ENCODE results near the gene WDFY2. TPM values are rescaled to one million over a fixed set of nuclear protein-coding genes. Genes with fewer than 3 reads are reported as not detected.

WDFY2 gene
- total RNA-seq, 2 experiments from 2014 or later, result 11.3 TPM

- Mint-ChIP-seq H3K4me3 (no peak overlapping the region), H3K4me1 (ENCODE audit: low read depth) (peaks cover 29% of the 10 kb centered on the region), H3K9me3 (ENCODE audit: insufficient read depth) (no peaks in the 10 kb centered on the region), H3K36me3 (ENCODE audit: low read depth) (no peaks in the 10 kb centered on the region), H3K27me3 (ENCODE audit: low read depth) (no peaks in the 10 kb centered on the region), H3K27ac (no peak overlapping the region)
- POLR2A ChIA-PET, result no interaction called here
- no peak for ATAC-seq
- DNase-seq, result no peak
- CTCF ChIA-PET, result interaction anchor here (0.7 to 1.0 kb wide), 3 partner anchors 49 to 190 kb away, joined by 3 to 4 read pairs (median 3); no protein-coding TSS in a partner anchor
These were observed 41.5 kb downstream of the WDFY2 start for GRCh38 chr13:51625555-51626345.

DNA sequence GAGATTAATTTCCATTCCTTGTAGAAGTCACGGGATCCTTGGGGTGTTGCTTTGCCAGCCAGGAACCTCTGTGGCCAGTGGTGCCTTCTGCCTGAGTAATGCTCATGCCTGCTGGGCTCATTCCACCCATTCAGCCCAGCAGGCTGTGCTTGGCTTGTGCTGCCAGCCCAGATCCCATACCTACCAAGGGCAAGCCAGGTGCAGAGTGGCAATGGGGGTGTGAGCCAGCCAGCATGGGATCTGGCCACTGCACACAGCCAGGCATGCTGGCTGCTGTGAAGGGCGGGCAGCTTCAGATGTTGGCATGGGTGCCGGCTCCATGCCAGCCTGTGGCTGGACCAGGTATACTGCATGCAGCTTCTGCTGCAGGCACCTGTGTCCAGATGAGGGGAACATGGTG, 42.5 kb downstream of the WDFY2 start:
- Mint-ChIP-seq H3K27ac (no peak overlapping the region), H3K27me3 (ENCODE audit: low read depth) (no peaks in the 10 kb centered on the region), H3K36me3 (ENCODE audit: low read depth) (no peaks in the 10 kb centered on the region), H3K4me1 (ENCODE audit: low read depth) (peaks cover 29% of the 10 kb centered on the region), H3K4me3 (no peak overlapping the region), H3K9me3 (ENCODE audit: insufficient read depth) (no peaks in the 10 kb centered on the region)
- POLR2A ChIA-PET, result interaction anchor here (1.1 kb wide), 1 partner anchor 174 kb away, joined by 4 read pairs; no protein-coding TSS in a partner anchor
- DNase-seq (no peak), ATAC-seq (no peak)
- CTCF ChIA-PET, result interaction anchor here (0.6 to 1.0 kb wide), 2 partner anchors 31 to 172 kb away, joined by 3 to 4 read pairs; no protein-coding TSS in a partner anchor

DNA sequence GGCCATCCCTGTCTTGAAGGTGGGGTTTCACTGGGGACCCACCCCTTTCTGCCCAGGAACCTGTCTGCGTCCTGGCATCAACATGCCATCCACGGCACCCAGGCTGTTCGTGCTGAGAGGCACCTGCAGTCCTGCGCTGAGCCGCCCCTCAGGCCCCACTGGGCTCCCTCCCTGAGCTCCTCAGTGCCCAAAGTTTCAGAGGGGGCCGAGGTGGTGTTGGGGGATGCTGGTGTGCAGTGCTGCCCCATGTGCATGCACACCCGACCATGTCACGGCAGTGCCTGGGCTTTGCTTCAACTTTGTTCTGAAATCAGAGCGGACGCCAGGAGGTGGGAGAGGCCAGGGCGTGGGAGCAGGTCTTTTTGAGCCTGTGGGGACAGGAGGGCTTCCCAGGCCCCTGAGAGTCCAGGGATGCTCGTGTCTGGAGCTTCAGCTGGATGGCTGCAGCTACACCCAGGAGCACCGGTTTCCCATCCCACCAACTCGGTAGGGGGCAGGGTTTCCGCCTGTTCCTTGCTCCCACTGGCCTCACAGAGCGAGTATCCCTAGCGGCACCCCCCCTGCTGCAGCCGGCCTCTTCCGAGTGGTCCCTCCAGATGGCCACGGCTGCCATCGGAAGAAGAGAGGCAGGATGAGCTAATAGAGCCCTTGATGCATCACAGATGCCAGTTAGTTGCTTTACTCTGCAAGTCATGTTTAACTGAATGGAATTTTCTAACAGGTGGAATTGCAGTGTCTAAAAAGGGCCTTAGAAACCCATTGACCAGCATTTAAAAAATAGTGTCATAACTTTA, 44.0 kb downstream of the WDFY2 start:
- Mint-ChIP-seq H3K27me3 (ENCODE audit: low read depth) (no peaks in the 10 kb centered on the region), H3K9me3 (ENCODE audit: insufficient read depth) (no peaks in the 10 kb centered on the region), H3K27ac (no peak overlapping the region), H3K4me3 (no peak overlapping the region), H3K4me1 (ENCODE audit: low read depth) (peaks cover 27% of the 10 kb centered on the region), H3K36me3 (ENCODE audit: low read depth) (no peaks in the 10 kb centered on the region)
- no peak for ATAC-seq
- POLR2A ChIA-PET, result interaction anchor here (0.8 to 1.5 kb wide), 2 partner anchors 53 to 175 kb away, joined by 3 read pairs; partner anchors contain the start of gene INTS6
- CTCF ChIA-PET, result interaction anchor here (0.9 to 1.6 kb wide), 2 partner anchors 12 to 151 kb away, joined by 3 to 4 read pairs; no protein-coding TSS in a partner anchor
- no peak for DNase-seq

DNA sequence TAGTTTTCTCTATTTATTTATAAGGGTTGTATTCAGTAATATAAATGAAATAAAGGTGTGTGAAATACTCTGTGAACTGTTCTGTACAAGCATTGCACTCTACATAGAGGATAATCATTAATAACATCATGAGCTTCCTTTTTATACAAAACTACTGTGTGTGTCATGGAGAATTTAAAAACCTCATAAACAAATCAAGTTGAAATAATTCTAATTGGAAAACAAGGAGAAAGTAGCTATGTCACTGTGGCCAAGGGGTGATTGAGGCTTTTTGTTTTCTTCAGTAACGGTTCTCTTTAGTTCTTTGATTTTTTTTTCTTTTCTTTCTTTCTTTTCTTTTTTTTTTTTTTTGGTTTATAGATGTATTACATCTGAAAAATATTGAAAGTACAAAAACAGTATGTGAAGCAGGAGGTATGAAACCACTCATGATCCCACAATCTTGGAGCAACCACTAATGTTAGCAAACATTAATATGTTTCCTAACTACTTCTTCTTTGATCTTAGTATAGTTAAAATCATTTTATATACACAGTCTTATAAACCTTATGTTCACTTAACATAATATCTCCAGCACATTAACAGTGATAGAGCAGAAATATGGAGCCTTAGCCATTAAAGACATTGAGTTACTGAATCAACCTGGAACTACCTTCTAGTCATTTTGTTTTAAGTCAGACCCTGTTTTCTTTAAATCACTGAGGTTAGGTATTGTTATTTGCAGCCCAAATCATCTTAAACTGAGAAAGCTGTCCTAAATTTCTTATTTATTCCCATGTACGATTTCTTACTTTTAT, 45.4 kb downstream of the WDFY2 start:
- no peak for ATAC-seq
- Mint-ChIP-seq H3K4me3 (no peak overlapping the region), H3K9me3 (ENCODE audit: insufficient read depth) (no peaks in the 10 kb centered on the region), H3K4me1 (ENCODE audit: low read depth) (peaks cover 16% of the 10 kb centered on the region), H3K27ac (no peak overlapping the region), H3K36me3 (ENCODE audit: low read depth) (no peaks in the 10 kb centered on the region), H3K27me3 (ENCODE audit: low read depth) (no peaks in the 10 kb centered on the region)
- ChIA-PET CTCF (interaction anchor here (1.6 kb wide), 1 partner anchor 11 kb away, joined by 4 read pairs; no protein-coding TSS in a partner anchor), POLR2A (interaction anchor here (0.6 to 1.5 kb wide), 2 partner anchors 177 to 304 kb away, joined by 3 read pairs; partner anchors contain the start of gene INTS6)
- DNase-seq, result no peak

DNA sequence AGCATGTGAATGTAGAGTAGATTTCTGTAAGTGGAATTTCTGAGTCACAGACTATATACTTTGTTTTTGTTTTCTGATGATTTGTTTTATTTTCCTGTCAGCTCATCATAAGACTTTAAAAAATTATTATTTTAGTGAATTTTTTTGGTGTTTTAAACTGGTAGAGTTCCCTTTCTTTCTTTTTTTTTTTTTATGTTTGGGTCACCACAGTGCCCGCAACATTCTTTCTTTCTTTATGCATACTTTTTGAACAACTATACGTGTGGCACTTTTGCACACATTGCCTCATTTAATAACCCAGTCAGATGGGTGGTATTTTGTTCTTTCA, 46.0 kb downstream of the WDFY2 start:
- Mint-ChIP-seq H3K36me3 (ENCODE audit: low read depth) (no peaks in the 10 kb centered on the region), H3K27me3 (ENCODE audit: low read depth) (no peaks in the 10 kb centered on the region), H3K9me3 (ENCODE audit: insufficient read depth) (no peaks in the 10 kb centered on the region), H3K4me3 (no peak overlapping the region), H3K27ac (no peak overlapping the region), H3K4me1 (ENCODE audit: low read depth) (peaks cover 18% of the 10 kb centered on the region)
- DNase-seq, result no peak
- ChIA-PET CTCF (no interaction called here), POLR2A (interaction anchor here (0.6 kb wide), 1 partner anchor 305 kb away, joined by 3 read pairs; no protein-coding TSS in a partner anchor)
- ATAC-seq, result no peak

GRCh38 chr13:51632591-51633362, 48.5 kb downstream of the WDFY2 start:
- Mint-ChIP-seq H3K36me3 (ENCODE audit: low read depth) (no peaks in the 10 kb centered on the region), H3K4me1 (ENCODE audit: low read depth) (peaks cover 28% of the 10 kb centered on the region), H3K27ac (no peak overlapping the region), H3K4me3 (no peak overlapping the region), H3K27me3 (ENCODE audit: low read depth) (no peaks in the 10 kb centered on the region), H3K9me3 (ENCODE audit: insufficient read depth) (no peaks in the 10 kb centered on the region)
- POLR2A ChIA-PET, result no interaction called here
- DNase-seq (no peak), ATAC-seq (no peak)
- CTCF ChIA-PET, result interaction anchor here (1.4 to 1.6 kb wide), 2 partner anchors 165 to 178 kb away, joined by 3 to 4 read pairs; no protein-coding TSS in a partner anchor

DNA sequence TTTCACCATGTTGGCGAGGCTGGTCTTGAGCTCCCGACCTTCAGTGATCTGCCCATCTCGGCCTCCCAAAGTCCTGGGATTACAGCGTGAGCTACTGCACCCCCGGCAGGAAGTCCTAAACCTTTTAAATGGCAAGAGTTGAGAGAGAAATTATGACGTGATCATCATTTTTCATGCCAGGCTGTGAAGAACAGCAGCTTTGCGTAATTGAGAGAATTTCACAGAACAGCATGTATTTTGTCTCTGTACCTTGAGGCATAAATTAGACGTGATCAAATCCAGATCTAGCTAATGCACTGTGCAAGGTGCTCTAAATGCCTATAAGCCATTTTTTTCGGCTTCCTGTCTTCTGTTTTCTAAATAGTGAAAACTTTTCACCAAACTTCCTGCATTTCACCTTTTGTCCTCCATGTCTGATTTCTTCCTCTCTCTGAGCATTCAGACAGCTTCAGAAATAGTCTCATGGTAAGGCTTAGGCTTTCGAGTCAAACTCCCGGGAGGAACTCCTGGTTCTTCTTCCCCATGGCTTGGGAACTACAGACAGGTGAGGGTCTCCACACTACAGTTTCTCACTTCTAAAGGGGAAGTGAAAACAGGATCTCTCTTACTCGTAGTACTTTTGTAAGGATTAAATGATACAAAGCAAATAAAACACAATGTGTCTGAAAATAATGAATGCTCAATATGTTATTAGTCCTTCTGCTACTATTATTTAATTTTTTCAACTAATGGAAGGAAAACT, 51.0 kb downstream of the WDFY2 start:
- ChIA-PET POLR2A (interaction anchor here (1.2 to 2.2 kb wide), 2 partner anchors 21 to 182 kb away, joined by 4 to 7 read pairs; partner anchors contain the start of gene INTS6), CTCF (interaction anchor here (0.7 to 2.0 kb wide), 2 partner anchors 10 to 22 kb away, joined by 3 to 5 read pairs; no protein-coding TSS in a partner anchor)
- ATAC-seq, result no peak

GRCh38 chr13:51636349-51636890, 52.2 kb downstream of the WDFY2 start:
- no peak for ATAC-seq
- no peaks in the 10 kb centered on the region for H3K27me3 Mint-ChIP-seq (ENCODE audit: low read depth)
- CTCF ChIA-PET, result interaction anchor here (0.7 to 2.0 kb wide), 2 partner anchors 9 to 21 kb away, joined by 3 to 5 read pairs; no protein-coding TSS in a partner anchor

More for the DNA sequence above, 51.0 kb downstream of the WDFY2 start:
- Mint-ChIP-seq H3K9me3 (ENCODE audit: insufficient read depth) (no peaks in the 10 kb centered on the region), H3K4me3 (peak overlapping the region; percentile 41), H3K4me1 (ENCODE audit: low read depth) (peaks cover 19% of the 10 kb centered on the region), H3K27ac (peak overlapping the region; percentile 59), H3K36me3 (ENCODE audit: low read depth) (no peaks in the 10 kb centered on the region), H3K27me3 (ENCODE audit: low read depth) (no peaks in the 10 kb centered on the region)
- DNase-seq, result no peak

DNA sequence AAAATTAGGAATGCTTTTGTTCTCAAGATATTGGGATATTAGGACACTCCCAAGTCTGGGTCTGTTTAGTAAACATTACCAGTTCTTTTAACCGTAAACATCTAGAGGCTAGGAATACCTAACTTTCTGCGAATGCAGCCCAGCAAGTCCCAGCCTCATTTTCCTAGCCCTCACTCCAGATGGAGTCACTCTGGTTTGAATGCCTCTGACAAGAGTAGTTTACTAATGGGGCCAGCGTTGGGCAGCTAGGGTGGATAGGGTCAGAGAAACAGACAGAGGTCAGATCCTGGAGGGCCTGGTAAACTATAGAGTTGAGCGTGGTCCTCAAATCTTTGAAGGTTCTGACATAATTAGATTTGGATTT, 53.6 kb downstream of the WDFY2 start:
- ATAC-seq (no peak), DNase-seq (no peak)
- CTCF ChIA-PET, result no interaction called here
- POLR2A ChIA-PET, result no interaction called here
- H3K36me3 Mint-ChIP-seq (ENCODE audit: low read depth), result no peaks in the 10 kb centered on the region
- no peak overlapping the region for H3K27ac Mint-ChIP-seq
- peaks cover 17% of the 10 kb centered on the region for H3K4me1 Mint-ChIP-seq (ENCODE audit: low read depth)
- no peaks in the 10 kb centered on the region for H3K9me3 Mint-ChIP-seq (ENCODE audit: insufficient read depth)
- no peak overlapping the region for H3K4me3 Mint-ChIP-seq
- H3K27me3 Mint-ChIP-seq (ENCODE audit: low read depth), result no peaks in the 10 kb centered on the region

More at GRCh38 chr13:51636349-51636890, 52.2 kb downstream of the WDFY2 start:
- Mint-ChIP-seq H3K4me1 (ENCODE audit: low read depth) (peaks cover 19% of the 10 kb centered on the region), H3K27ac (no peak overlapping the region), H3K36me3 (ENCODE audit: low read depth) (no peaks in the 10 kb centered on the region), H3K4me3 (no peak overlapping the region), H3K9me3 (ENCODE audit: insufficient read depth) (no peaks in the 10 kb centered on the region)
- POLR2A ChIA-PET, result interaction anchor here (1.2 kb wide), 1 partner anchor 22 kb away, joined by 4 read pairs; no protein-coding TSS in a partner anchor
- DNase-seq, result no peak

DNA sequence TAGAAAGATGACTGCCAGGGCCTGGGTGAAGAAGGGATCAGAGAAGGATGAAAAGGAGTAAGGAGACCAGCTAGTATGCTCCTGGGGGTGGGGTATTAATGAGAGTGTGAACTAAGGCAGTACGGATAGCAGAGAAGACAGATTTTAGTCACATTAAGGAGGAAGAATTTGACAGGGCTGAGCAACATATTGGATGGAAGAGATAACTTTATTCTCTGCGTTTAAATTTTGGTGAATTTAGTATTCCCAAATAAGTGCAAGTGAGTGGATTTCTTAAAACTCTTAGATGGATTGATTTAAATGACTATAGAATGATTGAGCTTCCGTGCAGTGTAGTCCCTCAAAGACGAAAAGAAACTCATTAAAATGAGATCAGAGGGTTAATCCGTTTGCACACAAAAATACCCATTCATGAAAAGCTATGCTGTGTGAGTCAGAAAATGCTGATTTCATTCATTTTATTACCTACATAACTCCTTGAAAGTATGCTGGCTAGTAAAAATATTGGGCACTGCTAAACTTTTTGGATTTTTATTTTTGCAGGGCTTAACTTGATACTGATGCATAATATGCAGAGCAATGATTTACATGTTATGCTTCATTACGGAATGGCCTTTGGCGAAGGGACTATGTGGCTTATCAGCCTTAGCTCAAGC, 54.1 kb downstream of the WDFY2 start:
- no peaks in the 10 kb centered on the region for H3K36me3 Mint-ChIP-seq (ENCODE audit: low read depth)
- CTCF ChIA-PET, result no interaction called here

More for the DNA sequence above, 54.1 kb downstream of the WDFY2 start:
- H3K27ac Mint-ChIP-seq, result no peak overlapping the region
- no peaks in the 10 kb centered on the region for H3K27me3 Mint-ChIP-seq (ENCODE audit: low read depth)
- no peak overlapping the region for H3K4me3 Mint-ChIP-seq
- POLR2A ChIA-PET, result no interaction called here
- DNase-seq (no peak), ATAC-seq (no peak)
- H3K9me3 Mint-ChIP-seq (ENCODE audit: insufficient read depth), result no peaks in the 10 kb centered on the region
- H3K4me1 Mint-ChIP-seq (ENCODE audit: low read depth), result peaks cover 19% of the 10 kb centered on the region

Measured in activated CD8-positive, alpha-beta T cell treated with anti-CD3 and anti-CD28 coated beads, Interleukin-2, amount 10 ng/mL, durations not matched to agents 7 days and 5 days (primary cell).